Stimulated activated CD8-positive, alpha-beta memory T cell treated with anti-CD3 and anti-CD28 coated beads, Interleukin-4, amount 100 ng/mL, for 48 hours (primary cell): Measurements from ENCODE around the gene LYPD6B.

Source experiments
- DNase-seq: peaks from one replicate; pipeline ENCODE4 v3.0.0-alpha.2; 2020

The LYPD6B gene

GRCh38 chr2:149044500-149044899, 6.0 kb downstream of the LYPD6B start:
- no peak for DNase-seq

DNA sequence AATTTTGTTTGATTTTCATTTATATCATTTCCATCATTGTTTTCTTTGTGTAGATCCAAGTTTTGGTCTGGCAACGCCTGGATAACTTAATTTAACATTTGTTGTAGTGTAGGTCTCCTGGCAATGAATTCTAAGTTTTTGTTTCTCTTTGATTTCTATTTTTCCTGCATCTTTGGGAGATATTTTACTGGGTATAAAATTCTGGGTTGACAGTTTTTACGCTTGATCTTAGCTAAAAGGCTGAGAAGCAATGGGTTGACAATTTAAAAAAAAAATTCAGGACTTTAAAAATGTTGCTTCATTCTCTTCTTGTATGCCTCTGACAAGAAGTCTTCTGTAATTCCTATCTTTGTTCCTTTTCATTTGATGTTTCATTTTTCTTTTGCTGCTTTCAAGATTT, 8.6 kb downstream of the LYPD6B start:
- DNase-seq = no peak

DNA sequence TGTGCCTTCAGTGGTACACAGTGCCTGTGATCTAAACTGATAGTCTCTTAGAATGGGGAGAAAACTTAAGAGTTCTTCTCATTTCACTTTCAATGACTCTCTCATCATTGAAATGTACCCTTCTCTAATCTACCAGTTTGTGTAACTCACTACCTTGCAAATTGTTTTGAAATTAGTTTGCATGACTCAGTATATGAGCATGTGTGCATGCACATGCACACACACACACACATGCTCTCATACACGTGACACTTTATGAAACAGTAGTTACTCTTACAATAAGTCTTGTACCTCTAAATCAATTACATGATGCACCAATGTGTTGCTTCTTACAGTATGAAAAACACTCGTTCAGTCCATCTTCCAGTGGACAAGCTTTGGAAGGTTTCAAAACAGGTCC, 10.6 kb downstream of the LYPD6B start:
- DNase-seq = no peak

GRCh38 chr2:149050188-149050587, 11.7 kb downstream of the LYPD6B start:
- no peak for DNase-seq

- no peak for DNase-seq
Measured at GRCh38 chr2:149055751-149056150, 17.3 kb downstream of the LYPD6B start.

- no peak for DNase-seq
Measured at GRCh38 chr2:149056541-149057255, 18.2 kb downstream of the LYPD6B start.

DNA sequence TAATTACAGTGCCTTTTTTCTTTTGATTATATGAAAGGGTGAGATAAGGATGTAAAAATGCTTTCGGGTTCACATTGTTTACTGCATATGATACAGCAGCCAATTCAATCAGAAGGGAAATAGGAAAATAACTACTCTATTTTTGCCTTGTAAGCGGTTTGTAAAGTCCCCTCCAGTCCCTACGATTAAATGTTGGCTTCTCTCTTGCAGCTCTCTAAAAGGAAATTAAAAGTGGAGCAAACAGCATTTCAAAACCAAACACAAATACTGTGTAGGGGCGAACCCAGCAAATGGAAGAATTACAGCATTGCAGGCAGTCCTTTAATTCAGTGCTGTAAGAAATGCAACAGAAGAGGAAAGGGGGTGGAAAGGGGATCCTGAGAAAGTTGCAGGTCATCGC, 18.9 kb downstream of the LYPD6B start:
- DNase-seq = no peak

- no peak for DNase-seq
Measured at GRCh38 chr2:149058936-149059335, 20.4 kb downstream of the LYPD6B start.

- DNase-seq = no peak
Measured at GRCh38 chr2:149059822-149060221, 21.3 kb downstream of the LYPD6B start.

GRCh38 chr2:149061133-149061745, 22.7 kb downstream of the LYPD6B start:
- no peak for DNase-seq

- DNase-seq = no peak
Measured at GRCh38 chr2:149062531-149062930, 24.0 kb downstream of the LYPD6B start.

- no peak for DNase-seq
Measured at GRCh38 chr2:149063177-149063576, 24.7 kb downstream of the LYPD6B start.

- DNase-seq = no peak
Measured at GRCh38 chr2:149064365-149064841, 25.9 kb downstream of the LYPD6B start.

- no peak for DNase-seq
Measured at GRCh38 chr2:149064856-149065630, 26.5 kb downstream of the LYPD6B start.

- no peak for DNase-seq
Measured at GRCh38 chr2:149068225-149068995, 29.9 kb downstream of the LYPD6B start.

DNA sequence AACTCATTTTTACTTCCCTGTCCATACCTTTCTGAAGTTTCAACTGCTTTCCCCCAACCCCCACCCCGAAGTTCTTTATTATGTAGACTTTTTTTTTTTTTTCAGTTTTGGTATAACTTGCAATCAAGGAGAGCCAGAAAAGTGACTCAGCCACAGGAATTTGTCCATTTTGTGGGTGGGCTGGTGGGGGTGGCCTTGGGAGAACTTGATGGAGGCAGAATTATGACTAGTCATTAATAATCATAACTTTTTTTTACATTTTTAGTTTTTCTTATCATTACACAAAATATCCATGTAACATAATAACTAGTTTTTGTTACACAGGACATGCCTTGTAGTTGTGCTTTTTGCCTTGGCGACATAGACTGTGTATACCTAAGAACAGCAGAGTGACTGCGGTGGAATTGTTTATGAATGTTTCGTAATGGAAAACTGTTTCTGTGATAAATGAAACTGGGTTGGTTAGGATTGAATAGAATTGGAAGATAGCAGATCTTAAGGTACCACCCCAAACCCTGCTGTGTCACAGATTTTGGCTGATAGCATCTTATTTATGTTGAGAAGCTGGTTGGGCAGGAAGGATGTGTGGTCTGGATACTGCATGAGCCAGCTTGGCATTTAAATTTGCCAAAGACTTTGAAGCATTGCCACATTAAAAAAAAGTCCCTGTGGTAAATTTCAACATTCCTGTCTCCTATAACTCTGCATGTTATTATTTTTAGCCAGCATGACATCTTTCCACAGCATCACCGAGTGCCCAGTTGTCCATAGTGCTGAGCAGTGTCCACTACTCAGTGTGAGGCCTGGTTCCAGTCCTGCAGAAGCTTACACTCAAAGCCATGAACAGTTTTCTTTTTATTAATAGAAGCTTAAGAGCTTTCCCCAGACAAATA, 30.7 kb downstream of the LYPD6B start:
- DNase-seq = peak; percentile 29

DNA sequence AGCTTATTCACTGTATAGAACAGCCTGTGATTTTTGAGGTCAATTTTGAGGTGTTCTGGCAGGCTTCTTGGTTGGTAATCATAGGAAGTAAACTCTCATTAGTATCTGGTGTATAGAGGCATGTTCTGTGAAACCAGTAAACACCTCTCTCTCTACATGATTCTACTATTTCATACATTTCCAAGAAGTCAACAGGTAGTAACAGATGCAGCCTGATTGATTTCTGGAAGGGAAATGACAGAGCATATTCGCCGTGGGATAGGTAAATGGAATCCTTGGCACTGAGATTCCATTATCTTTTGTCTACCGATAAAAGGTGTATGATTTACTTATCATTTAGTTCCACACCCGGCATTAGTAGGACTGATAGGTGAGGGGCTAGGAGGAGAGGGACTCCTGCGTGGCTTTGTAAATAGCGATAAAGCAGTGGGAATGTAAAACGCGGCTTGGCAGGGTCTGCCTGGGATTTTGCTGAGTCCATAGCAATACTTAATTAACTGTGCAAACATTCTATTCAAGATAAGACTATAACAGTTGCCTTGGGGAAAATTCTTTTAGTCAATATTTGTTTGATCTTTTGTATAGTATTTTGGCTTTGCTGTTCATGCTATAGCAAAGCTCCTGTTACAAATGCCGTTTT, 32.3 kb downstream of the LYPD6B start:
- no peak for DNase-seq

DNA sequence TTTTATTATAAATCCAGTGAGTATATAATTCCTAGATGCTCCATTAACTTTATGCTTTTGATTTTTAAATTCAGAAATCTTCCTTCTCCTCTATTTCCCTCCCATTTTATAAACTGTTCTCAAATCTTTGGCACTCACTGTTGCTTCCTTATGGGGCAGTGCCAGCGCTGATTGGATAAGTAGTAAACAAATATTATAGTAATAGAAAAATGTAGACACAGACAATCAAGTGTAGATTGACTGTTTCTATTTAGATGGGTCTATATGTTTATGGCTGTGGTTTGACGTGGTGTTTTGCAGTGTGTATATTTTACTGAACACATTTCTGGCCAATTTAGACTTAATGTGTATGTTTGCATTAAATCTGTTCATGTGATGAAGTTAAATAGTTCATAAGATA, 36.6 kb downstream of the LYPD6B start:
- no peak for DNase-seq

DNA sequence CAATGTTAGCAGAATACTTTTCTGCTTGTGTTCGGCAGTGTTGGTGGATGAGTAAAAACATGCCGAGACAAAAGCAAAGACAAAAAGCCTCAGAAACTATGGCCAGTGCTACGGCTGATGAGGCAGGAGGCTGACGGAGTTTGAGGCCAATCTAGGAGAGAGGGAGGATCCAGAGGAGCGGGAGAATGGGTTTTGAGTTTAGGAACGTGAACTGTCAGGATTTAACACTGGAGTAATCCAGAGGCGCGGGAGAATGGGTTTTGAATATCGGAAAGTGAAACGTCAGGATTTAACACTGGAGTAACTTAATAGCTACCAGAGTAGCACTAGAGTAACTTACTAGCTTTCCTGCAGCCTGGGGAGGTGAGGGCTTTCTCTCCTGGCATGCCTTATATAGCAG, 37.4 kb downstream of the LYPD6B start:
- no peak for DNase-seq

GRCh38 chr2:149076863-149077412, 38.4 kb downstream of the LYPD6B start:
- no peak for DNase-seq

DNA sequence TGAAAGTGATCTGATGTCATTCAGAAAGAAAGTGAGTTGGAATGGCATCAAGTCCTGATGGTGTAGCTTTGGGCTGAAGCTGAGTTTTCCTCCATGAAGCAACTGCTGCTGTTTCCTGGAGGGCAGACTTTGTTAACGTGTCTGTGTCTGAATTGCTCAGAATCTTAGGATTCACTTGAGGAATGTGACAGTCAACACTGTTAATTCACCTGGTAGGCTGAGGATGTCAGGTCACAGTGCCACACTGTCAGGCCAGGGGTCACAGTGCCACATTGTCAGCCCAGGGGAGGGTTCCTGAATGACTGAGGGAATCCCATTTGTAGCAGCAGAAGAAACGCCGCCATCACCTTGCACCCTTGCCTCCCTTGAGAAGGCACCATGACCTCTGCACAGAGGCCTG, 39.4 kb downstream of the LYPD6B start:
- no peak for DNase-seq
